ENCODE results near the gene GLI3.

Gene GLI3

DNA sequence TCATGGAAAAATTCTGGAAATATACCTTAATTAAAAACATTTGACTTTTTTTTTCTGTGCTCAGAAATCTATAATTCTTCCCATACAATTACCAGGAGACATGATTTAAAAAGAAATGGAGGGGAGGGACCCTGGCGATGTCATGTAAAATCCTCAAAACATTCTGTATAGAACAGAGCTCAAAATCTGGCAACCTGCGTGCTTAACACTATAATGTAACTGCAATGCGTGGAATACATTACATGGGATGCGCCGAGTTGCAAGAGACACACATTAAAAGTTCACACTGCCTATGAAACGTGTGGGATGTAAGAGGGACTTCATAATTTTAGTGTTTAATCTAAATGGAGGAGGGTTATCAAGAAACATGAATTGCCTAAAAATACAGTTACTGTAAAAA, 215.0 kb downstream of the GLI3 start:
- H2BK12ac ChIP-seq (ENCODE audit: low read length) = no peak overlapping the region
- no peak overlapping the region for H4K8ac ChIP-seq (ENCODE audit: low read depth, low read length)
- no peak overlapping the region for H3K14ac ChIP-seq (ENCODE audit: low read length)
- no peak overlapping the region for H3K18ac ChIP-seq (ENCODE audit: low read length)
- no peak overlapping the region for H3K4ac ChIP-seq (ENCODE audit: low read depth, low read length)
- H2AFZ ChIP-seq (ENCODE audit: insufficient read depth, low read length, poor library complexity) = no peak overlapping the region
- peaks cover 0 to 3% of the 10 kb centered on the region in 2 experiments for H3K4me1 ChIP-seq (ENCODE audit: control insufficient read depth in 1 of 2, insufficient read depth in 2 of 2, low read length in 2 of 2)
- no peak overlapping the region for H3K4me2 ChIP-seq (ENCODE audit: low read length)
- no CpG with 5 or more reads among the region's 6 CpGs for WGBS (ENCODE audit: extremely low coverage, insufficient coverage, insufficient read length)
- H2BK5ac ChIP-seq (ENCODE audit: low read depth, low read length, poor library complexity) = no peak overlapping the region
- H4K91ac ChIP-seq (ENCODE audit: low read depth, low read length) = no peak overlapping the region
- no peak overlapping the region for H4K12ac ChIP-seq (ENCODE audit: low read depth, low read length)
- H2BK120ac ChIP-seq (ENCODE audit: insufficient read depth, low read length, poor library complexity) = no peak overlapping the region
- H3K23ac ChIP-seq (ENCODE audit: low read length) = no peak overlapping the region
- H3K27me3 ChIP-seq (ENCODE audit: insufficient read depth, low read length) = no peaks in the 10 kb centered on the region
- peaks cover 3% of the 10 kb centered on the region for H3K9me3 ChIP-seq (ENCODE audit: insufficient read depth, low read depth, low read length)
- H3K79me2 ChIP-seq (ENCODE audit: control insufficient read depth, insufficient read depth, low read length, poor library complexity) = no peaks in the 10 kb centered on the region
- H3K79me1 ChIP-seq (ENCODE audit: low read length) = no peaks in the 10 kb centered on the region
- no peak overlapping the region for H3K27ac ChIP-seq (ENCODE audit: low read depth, low read length)
- no peak for DNase-seq
- no peak overlapping the region for H3K9ac ChIP-seq (ENCODE audit: low read length)
- no peak overlapping the region for H2AK5ac ChIP-seq (ENCODE audit: low read length)
- H3K4me3 ChIP-seq (ENCODE audit: low read depth, low read length) = no peak overlapping the region
- H3K36me3 ChIP-seq (ENCODE audit: control insufficient read depth in 1 of 2, insufficient read depth in 2 of 2, low read length in 2 of 2) = peaks cover 4 to 12% of the 10 kb centered on the region in 2 experiments

DNA sequence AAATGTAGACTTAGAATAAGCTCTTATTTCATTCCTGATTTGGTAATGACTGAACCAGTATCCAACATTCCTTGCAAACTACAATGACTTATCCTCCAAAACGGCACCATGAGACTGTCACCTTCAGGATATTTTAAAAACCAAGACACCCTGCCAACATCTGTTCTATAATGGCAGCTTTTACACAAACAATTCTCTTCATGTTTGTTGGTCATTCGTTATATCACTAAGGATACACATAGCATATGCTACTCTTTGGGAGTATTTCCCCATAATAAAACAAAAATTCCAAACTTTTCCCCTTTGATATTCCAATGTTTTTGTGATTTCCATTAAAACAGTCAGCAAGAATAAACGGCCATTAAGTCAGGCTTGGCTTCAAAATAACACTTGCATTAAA, 215.4 kb downstream of the GLI3 start:
- WGBS (ENCODE audit: extremely low coverage, insufficient coverage, insufficient read length) = no CpG with 5 or more reads among the region's 3 CpGs

GRCh38 chr7:42020061-42020460, 216.9 kb downstream of the GLI3 start:
- Histone ChIP-seq H3K23ac (ENCODE audit: low read length) (no peak overlapping the region), H3K14ac (ENCODE audit: low read length) (no peak overlapping the region), H3K4me3 (ENCODE audit: low read depth, low read length) (no peak overlapping the region), H3K18ac (ENCODE audit: low read length) (no peak overlapping the region), H4K12ac (ENCODE audit: low read depth, low read length) (no peak overlapping the region), H3K27me3 (ENCODE audit: insufficient read depth, low read length) (no peaks in the 10 kb centered on the region), H3K9ac (ENCODE audit: low read length) (no peak overlapping the region), H2BK5ac (ENCODE audit: low read depth, low read length, poor library complexity) (no peak overlapping the region), H2AFZ (ENCODE audit: insufficient read depth, low read length, poor library complexity) (no peak overlapping the region), H3K9me3 (ENCODE audit: insufficient read depth, low read depth, low read length) (peaks cover 2% of the 10 kb centered on the region), H2BK120ac (ENCODE audit: insufficient read depth, low read length, poor library complexity) (no peak overlapping the region), H3K36me3 (ENCODE audit: control insufficient read depth in 1 of 2, insufficient read depth in 2 of 2, low read length in 2 of 2) (peaks cover 0 to 4% of the 10 kb centered on the region in 2 experiments), H2BK12ac (ENCODE audit: low read length) (no peak overlapping the region), H3K27ac (ENCODE audit: low read depth, low read length) (no peak overlapping the region), H3K4me1 (ENCODE audit: control insufficient read depth in 1 of 2, insufficient read depth in 2 of 2, low read length in 2 of 2) (peaks cover 4 to 8% of the 10 kb centered on the region in 2 experiments), H2AK5ac (ENCODE audit: low read length) (no peak overlapping the region), H4K8ac (ENCODE audit: low read depth, low read length) (no peak overlapping the region), H3K79me1 (ENCODE audit: low read length) (peaks cover 3% of the 10 kb centered on the region), H3K79me2 (ENCODE audit: control insufficient read depth, insufficient read depth, low read length, poor library complexity) (no peaks in the 10 kb centered on the region), H4K91ac (ENCODE audit: low read depth, low read length) (no peak overlapping the region), H3K4ac (ENCODE audit: low read depth, low read length) (no peak overlapping the region), H3K4me2 (ENCODE audit: low read length) (no peak overlapping the region)
- WGBS (ENCODE audit: extremely low coverage, insufficient coverage, insufficient read length) = no CpG with 5 or more reads among the region's 7 CpGs
- DNase-seq = no peak

More for the DNA sequence above, 215.4 kb downstream of the GLI3 start:
- Histone ChIP-seq H3K18ac (ENCODE audit: low read length) (no peak overlapping the region), H3K27ac (ENCODE audit: low read depth, low read length) (no peak overlapping the region), H2BK5ac (ENCODE audit: low read depth, low read length, poor library complexity) (no peak overlapping the region), H2BK12ac (ENCODE audit: low read length) (no peak overlapping the region), H2AFZ (ENCODE audit: insufficient read depth, low read length, poor library complexity) (no peak overlapping the region), H3K79me1 (ENCODE audit: low read length) (no peaks in the 10 kb centered on the region), H3K4me3 (ENCODE audit: low read depth, low read length) (no peak overlapping the region), H3K14ac (ENCODE audit: low read length) (no peak overlapping the region), H3K9me3 (ENCODE audit: insufficient read depth, low read depth, low read length) (peaks cover 3% of the 10 kb centered on the region), H4K8ac (ENCODE audit: low read depth, low read length) (no peak overlapping the region), H3K4me1 (ENCODE audit: control insufficient read depth in 1 of 2, insufficient read depth in 2 of 2, low read length in 2 of 2) (peaks cover 0 to 3% of the 10 kb centered on the region in 2 experiments), H3K79me2 (ENCODE audit: control insufficient read depth, insufficient read depth, low read length, poor library complexity) (no peaks in the 10 kb centered on the region), H3K27me3 (ENCODE audit: insufficient read depth, low read length) (no peaks in the 10 kb centered on the region), H3K4ac (ENCODE audit: low read depth, low read length) (no peak overlapping the region), H4K12ac (ENCODE audit: low read depth, low read length) (no peak overlapping the region), H2AK5ac (ENCODE audit: low read length) (no peak overlapping the region), H3K36me3 (ENCODE audit: control insufficient read depth in 1 of 2, insufficient read depth in 2 of 2, low read length in 2 of 2) (peaks cover 4 to 12% of the 10 kb centered on the region in 2 experiments), H3K4me2 (ENCODE audit: low read length) (no peak overlapping the region), H3K23ac (ENCODE audit: low read length) (no peak overlapping the region), H2BK120ac (ENCODE audit: insufficient read depth, low read length, poor library complexity) (no peak overlapping the region), H3K9ac (ENCODE audit: low read length) (no peak overlapping the region), H4K91ac (ENCODE audit: low read depth, low read length) (no peak overlapping the region)
- no peak for DNase-seq

DNA sequence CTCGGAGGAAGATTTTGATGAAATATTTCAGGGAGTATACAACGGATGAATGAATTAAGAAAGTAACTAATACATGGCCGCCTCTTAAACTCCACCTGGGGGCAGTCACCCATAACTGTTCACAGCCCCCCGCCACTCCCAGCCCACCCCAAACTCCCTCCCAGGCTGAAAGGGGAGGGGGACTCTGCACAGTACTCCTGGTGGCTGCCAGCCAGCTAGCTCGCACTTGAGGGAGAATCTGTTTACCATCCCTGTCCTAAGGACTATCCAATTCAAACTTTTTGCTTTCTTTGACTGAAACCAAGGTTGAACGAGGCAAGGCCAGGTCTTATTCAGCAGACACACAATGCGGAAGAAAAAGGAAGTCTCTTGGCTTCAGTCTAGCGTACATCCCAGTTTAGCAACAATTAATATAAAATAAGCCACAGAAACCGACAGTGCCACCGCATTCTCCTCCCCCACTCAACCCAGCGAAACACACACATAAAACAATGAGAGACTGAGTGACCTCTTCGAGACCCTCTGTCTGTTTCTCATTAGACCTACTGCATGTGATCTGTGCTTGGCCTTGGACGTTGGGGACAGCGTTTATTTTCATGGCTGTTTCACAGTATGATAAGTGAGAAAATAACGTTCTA, 219.5 kb downstream of the GLI3 start:
- Histone ChIP-seq H3K79me2 (ENCODE audit: control insufficient read depth, insufficient read depth, low read length, poor library complexity) (no peaks in the 10 kb centered on the region), H3K18ac (ENCODE audit: low read length) (no peak overlapping the region), H4K8ac (ENCODE audit: low read depth, low read length) (no peak overlapping the region), H3K27me3 (ENCODE audit: insufficient read depth, low read length) (no peaks in the 10 kb centered on the region), H3K9me3 (ENCODE audit: insufficient read depth, low read depth, low read length) (no peaks in the 10 kb centered on the region), H3K9ac (ENCODE audit: low read length) (no peak overlapping the region), H3K27ac (ENCODE audit: low read depth, low read length) (no peak overlapping the region), H2BK12ac (ENCODE audit: low read length) (no peak overlapping the region), H4K91ac (ENCODE audit: low read depth, low read length) (no peak overlapping the region), H4K12ac (ENCODE audit: low read depth, low read length) (no peak overlapping the region), H2AK5ac (ENCODE audit: low read length) (no peak overlapping the region), H3K14ac (ENCODE audit: low read length) (no peak overlapping the region), H3K4me2 (ENCODE audit: low read length) (no peak overlapping the region), H3K79me1 (ENCODE audit: low read length) (peaks cover 3% of the 10 kb centered on the region), H3K23ac (ENCODE audit: low read length) (no peak overlapping the region), H3K4me1 (ENCODE audit: control insufficient read depth in 1 of 2, insufficient read depth in 2 of 2, low read length in 2 of 2) (peaks cover 4 to 5% of the 10 kb centered on the region in 2 experiments), H3K4me3 (ENCODE audit: low read depth, low read length) (no peak overlapping the region), H3K4ac (ENCODE audit: low read depth, low read length) (no peak overlapping the region), H2BK5ac (ENCODE audit: low read depth, low read length, poor library complexity) (no peak overlapping the region), H2AFZ (ENCODE audit: insufficient read depth, low read length, poor library complexity) (no peak overlapping the region), H3K36me3 (ENCODE audit: control insufficient read depth in 1 of 2, insufficient read depth in 2 of 2, low read length in 2 of 2) (no peaks in the 10 kb centered on the region), H2BK120ac (ENCODE audit: insufficient read depth, low read length, poor library complexity) (no peak overlapping the region)
- no CpG with 5 or more reads among the region's 15 CpGs for WGBS (ENCODE audit: extremely low coverage, insufficient coverage, insufficient read length)
- DNase-seq = no peak
